Measurements from ENCODE around the gene RNF31.

DNA sequence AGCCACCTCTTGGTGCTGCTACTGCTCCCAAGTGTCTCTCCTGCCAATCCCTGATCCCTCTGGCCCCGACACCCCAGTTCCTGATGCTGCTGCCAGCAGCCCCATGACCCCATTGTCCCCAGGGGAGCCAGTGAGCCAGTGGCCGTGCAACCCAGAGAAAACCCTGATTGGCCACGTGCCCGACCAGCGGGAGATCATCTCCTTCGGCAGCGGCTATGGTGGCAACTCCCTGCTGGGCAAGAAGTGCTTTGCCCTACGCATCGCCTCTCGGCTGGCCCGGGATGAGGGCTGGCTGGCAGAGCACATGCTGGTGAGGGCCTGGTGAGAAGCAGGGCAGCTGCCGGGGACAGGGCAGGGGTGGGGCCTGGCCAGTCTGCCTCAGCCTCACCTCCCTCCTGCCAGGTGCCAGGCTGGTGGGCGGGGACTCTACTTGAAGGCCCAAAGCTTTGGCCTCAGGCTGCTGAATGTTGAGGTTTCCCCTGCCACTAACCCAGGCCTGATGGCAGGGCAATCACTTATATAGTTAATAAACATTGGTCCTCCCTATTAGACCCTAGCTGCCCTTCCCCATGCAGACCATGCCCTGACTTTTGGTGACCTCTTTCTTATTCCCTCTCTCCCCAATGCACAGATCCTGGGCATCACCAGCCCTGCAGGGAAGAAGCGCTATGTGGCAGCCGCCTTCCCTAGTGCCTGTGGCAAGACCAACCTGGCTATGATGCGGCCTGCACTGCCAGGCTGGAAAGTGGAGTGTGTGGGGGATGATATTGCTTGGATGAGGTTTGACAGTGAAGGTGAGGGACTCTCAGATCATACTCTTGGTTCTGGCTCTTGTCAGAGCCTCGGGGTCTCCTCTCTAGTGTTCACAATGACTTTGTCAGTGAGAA lies 48.1 kb upstream of the RNF31 start:
- TF ChIP-seq EZH2 (IDR thresholded peaks at IDR 0.05; ENCODE audit: borderline replicate concordance, insufficient read depth, low read depth, low read length, poor library complexity, severe bottlenecking) = no peak
- TF ChIP-seq, protein P1, sequence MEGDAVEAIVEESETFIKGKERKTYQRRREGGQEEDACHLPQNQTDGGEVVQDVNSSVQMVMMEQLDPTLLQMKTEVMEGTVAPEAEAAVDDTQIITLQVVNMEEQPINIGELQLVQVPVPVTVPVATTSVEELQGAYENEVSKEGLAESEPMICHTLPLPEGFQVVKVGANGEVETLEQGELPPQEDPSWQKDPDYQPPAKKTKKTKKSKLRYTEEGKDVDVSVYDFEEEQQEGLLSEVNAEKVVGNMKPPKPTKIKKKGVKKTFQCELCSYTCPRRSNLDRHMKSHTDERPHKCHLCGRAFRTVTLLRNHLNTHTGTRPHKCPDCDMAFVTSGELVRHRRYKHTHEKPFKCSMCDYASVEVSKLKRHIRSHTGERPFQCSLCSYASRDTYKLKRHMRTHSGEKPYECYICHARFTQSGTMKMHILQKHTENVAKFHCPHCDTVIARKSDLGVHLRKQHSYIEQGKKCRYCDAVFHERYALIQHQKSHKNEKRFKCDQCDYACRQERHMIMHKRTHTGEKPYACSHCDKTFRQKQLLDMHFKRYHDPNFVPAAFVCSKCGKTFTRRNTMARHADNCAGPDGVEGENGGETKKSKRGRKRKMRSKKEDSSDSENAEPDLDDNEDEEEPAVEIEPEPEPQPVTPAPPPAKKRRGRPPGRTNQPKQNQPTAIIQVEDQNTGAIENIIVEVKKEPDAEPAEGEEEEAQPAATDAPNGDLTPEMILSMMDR (IDR thresholded peaks at IDR 0.05) = no peak
